GM21619 (cell line): ENCODE measurements around the gene RNF157.
"Not testable (repeated sequence)": the region's sequence is repeated elsewhere in the genome, so short reads cannot be mapped to it uniquely, and the experiment has no call there.

Experiments
- ATAC-seq: cut with Tn5 transposase; IDR thresholded peaks from one replicate; pipeline ENCODE4 v1.9.1; 2021; ENCODE audit not compliant: unreplicated experiment

Gene RNF157

DNA sequence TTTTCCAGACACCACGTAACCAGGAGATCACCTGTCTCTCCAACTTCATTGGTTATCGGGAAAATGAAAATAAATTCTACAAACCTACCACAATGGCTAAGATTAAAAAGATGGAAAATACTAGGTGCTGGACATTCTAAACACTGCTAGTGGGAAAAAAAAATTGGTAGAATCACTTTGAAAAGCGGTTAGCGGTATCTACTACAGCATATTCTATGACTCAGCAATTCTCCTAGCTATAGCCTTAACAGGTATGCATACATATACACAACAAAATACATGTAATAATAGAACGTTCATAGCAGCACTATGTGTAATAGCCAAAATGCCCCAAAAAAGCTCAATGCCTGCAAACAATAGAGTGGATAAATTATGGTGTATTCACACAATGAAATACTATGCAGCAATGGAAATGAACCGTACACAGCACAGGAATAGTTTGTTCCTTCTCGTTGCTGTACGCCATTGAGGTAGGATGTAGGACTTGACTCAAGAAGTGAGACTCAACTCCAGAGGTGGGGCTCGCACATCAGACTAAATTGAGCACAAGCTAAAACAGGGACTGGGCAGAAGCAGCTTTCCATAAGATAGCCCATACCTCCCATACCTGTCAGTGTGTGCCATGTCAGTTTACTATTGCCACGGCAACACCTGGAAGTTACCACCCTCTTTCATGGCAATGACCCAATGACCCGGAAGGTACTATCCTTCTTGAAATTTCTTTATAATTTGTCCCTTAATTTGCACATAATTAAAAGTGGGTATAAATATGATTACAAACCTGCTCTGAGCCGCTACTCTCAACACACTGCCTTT is 44.8 kb downstream of the RNF157 start:
- ATAC-seq = no peak

DNA sequence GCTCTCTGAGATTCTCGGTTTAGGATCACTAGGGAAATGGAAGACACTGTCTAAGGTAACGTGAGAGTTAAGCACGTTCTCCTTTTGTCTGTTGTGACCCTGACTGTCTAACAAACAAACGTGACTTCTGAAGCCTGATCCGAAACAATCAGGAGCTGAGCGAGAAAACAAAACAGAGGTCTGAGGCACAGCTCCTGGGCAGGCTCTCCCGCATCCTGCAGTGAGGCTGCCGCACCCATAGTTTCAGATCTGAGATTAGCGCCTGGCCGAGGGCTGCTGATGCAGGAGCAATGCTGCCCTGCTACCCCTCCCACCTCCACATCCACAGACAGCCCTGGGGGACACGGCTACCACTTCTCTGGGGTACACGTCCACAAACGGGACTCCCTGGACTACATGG is 46.7 kb downstream of the RNF157 start:
- ATAC-seq = no peak

DNA sequence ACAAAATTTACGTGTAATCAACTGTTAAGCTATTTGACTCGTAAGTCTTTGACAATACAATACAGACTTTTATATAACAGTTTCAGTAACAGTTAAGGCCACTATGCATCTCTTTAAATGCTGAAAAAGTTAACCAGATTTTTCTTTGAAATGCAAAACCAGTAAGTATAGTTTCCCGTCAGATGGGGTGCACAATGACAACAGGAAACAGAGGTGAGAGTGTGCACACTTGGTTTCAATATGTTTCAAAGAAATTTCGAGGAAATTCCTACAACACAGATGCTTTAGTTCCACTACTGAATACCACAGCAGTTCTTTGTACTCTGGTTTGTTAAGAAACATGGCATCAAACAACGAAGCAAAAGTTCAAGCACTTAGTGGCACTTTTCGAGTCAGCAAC is 48.4 kb downstream of the RNF157 start:
- ATAC-seq = peak; percentile 68

DNA sequence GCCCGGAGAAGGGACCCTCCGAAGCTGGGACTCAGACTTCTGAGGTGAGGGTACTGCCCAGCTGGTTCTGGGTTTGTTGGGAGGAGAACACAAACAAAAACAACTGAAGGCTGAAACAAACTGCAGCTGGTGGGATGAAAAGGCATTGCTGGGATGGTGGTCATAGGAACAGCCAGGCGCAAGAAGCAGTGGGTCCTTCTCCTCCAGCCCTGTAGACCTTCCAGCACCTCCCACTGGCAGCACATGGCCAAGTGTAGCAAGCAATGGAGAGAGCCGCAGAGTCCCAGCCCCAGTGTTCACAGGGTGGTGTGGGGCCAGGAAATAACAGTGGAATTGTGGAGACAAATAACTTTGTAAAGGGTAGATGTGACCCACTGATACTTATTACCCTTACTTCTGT is 50.6 kb downstream of the RNF157 start:
- ATAC-seq = no peak

DNA sequence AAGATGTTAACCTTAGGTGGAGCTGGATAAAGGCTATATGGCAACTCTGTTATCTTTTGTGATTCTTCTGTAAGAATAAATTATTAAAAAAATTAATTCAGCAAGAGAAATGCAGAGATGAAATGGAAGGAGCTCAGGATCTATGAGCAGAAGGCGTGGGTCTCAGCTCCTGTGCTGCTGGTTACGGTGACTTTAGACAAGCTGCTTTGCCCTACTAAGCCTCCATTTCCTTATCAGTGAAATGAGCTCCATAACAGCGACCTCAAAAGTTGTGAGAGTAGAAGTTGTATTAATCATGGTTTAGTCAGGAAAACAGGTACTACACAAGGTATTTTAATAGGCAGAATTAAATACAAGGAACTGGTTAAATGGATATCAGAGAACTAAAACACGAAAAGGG is 51.0 kb downstream of the RNF157 start:
- ATAC-seq = no peak

DNA sequence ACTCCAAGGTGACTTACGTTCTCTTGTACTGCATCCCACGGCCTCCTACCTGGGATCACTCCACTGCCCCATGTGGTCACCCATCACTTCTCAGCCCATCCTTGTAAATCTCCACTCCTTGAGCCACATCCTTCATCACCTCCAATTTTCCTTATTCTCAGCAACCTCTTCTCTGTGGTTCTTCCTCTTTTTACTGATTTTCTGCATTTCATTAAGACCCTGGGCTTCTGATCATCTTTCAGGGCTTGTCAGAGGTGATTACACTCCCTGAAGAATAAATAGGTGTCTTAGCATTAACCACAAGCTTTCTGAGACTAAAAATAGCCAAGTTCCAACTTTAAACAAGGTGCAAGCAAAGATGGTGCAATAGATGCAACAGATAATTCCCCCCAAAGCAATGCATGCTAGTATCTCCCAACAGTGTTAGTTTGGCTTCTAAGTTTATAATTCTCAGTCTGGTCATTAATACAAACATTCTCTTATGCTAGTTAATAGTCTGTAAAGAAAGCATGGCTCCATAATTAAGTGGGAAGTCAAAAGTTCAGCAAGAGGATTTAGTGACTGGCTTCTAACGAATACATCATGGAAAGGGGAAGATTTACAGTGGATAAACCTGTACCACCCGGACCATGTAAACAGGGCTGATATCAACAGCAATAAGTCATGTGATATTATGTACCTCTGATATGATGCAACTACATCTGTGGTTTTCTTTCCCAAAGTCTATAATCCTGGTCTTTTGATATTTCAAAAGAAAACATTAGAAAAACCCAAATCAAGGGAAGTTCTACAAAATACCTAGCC is 51.9 kb downstream of the RNF157 start:
- no peak for ATAC-seq

DNA sequence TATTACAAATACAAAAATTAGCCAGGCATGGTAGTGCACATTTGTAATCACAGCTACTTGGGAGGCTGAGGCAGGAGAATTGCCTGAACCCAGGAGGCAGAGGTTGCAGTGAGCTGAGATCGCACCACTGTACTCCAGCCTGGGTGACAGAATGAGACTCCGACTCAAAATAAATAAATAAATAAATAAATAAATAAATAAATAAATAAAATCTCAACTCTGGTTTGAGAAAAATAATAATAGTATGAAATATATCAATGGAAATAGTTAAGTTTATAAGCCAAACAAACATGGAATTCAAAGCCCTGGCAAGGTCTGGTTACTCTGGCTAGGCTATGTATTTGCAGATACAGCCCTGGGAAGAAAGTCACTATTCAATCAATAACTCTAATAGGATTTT is 53.5 kb downstream of the RNF157 start:
- ATAC-seq = not testable (repeated sequence)

DNA sequence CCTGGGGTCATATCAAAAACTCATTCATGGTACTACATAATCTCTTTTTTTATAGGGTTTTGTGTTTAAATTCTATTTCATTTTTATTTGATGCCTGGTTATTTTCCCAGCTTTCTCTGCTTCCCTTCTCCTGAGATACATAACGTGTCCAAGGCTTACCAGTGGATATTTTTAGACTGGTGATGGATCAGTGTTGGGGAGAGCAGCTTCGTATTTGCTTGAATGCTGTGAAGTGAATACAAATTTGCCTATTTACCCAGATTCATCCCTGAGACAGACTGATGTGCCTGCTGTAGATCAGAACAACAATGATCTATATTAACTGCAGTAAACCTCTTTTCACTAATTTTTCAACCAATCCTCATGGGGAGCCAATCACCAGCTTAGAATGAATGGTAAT is 56.0 kb downstream of the RNF157 start:
- no peak for ATAC-seq

DNA sequence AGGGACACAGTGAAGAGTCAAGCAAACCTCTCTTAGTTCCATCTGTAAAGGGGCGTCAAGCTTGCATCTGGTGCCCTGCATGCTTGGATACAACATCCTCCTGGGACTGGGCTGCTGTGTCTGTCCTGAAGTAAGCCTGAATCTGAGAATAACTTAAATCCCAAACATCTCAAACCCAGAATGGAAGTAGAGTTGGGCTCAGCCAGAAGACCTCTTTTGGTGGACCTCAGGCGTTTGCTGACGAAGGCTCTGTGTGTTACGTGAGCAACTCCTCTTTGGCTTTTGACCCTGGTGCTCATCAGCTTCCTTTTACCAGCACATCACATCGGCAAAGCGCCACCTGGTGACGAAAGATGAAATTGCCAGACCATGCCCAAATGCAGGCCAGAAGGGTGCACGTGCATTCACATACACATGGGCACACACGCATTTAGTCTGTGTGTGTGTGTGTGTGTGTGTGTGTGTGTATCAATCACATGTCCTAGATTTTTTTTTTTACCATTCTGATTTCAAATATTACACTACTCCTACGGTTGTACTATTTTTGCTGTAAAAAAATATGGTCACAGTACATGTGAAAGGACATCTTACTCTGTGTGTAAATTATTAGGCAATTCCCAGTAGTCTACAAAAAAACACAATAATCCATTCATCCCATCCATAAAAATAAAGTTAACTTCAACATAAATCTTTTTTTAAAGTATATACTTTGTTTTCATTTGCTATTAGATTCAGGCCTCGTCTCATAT is 58.1 kb downstream of the RNF157 start:
- ATAC-seq = peak; percentile 42

DNA sequence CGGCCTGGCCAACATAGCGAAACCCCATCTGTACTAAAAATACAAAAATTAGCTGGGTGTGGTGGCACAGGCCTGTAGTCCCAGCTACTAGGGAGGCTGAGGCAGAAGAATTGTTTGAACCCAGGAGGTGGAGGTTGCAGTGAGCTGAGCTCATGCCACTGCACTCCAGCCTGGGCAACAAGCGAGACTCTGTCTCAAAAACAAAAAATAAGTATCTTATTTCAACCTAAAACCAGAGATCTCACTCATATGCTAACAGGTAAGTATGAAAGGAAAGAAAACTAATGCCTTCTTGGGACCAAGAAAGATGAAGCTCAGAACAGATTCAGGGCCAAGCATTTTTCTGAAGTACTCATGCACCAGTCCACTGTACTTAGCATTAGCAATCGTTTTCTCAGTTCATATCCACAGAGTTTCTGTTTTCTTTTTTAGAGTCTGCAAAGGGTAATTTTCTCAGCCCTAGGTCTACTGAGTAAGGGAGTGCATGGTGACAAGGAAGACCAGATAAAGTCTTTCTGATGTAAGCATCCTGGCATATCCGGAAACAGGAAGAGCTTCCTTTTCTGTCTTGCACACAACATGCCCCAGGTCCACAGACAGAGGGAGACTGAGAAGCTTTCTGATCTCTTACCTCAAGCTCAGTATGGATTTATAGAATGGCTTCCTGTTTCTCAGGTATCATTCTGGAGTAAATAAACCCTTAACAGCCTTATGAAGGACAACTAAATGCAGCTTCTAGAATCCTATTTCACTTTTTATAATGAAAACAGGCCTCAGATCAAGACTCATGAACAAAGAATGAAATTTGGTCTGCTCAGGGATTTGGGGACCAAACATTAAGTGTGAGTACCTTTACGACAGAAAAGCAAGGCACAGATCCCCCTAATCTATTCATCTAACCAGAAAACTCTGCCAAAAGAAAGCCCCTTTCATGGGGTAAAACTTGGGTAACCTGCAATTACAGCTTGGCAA is 60.5 kb downstream of the RNF157 start:
- ATAC-seq = no peak

DNA sequence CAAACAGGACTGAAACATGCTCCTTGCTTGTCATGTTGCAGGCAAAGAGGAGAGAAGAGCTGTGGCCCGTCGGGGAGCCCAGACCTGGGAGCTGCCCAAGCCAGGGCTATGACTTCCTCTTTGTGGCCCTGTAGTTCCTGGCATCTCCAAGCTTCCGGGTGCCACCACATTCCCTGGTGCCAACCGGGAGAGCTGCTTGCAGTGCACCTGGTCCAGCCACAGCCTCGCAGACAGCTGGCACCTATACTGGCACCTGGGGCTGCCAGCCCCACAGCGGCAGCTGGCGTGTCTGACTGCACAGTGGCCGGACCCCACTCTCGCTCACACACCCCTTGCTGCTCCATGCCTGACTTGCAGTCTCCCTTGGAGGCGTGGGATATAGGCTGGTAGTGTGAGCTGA is 62.2 kb downstream of the RNF157 start:
- ATAC-seq = no peak

DNA sequence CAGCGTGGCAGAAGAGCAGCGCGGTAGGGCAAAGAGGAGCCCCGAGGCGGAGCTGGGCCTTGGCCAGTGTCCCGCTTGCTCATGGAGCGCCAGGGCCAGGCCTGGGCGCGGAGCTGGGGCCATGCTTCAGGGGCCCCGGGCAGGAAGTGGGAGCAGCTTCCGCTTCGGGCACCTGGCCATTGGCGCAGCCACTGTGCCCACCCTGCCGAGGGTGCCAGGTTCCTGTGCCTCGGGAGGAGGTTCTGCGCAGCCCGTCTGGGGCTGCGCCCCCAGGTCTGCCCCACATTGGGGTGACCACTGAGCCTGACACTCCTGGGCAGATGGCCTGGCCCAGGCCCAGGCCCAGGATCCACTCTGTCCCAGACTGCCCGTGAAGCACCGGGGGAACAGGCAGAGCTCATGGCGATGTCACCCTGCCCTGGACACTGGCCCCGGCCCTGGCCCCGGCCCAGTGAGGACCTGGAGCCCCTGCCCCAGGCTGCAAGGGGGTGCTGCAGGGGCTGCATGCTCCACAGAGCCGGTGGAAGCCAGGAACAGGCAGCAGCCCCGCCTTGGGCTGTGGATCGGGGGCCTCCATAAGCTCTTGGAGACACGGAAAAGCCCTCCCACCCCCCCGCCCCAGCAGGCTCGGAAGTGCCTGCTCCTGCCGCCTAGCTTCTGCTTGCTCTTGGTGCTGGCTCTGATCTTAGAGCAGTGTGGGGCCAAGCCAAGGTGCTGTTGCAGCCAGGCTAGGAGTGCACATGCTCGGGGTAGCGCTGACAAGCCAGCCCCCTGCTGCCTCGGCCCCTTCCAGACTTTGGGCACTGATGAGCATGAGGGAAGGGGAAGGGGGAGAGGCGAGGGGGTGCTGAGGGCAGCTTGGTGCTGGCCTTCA is 63.4 kb downstream of the RNF157 start:
- no peak for ATAC-seq

DNA sequence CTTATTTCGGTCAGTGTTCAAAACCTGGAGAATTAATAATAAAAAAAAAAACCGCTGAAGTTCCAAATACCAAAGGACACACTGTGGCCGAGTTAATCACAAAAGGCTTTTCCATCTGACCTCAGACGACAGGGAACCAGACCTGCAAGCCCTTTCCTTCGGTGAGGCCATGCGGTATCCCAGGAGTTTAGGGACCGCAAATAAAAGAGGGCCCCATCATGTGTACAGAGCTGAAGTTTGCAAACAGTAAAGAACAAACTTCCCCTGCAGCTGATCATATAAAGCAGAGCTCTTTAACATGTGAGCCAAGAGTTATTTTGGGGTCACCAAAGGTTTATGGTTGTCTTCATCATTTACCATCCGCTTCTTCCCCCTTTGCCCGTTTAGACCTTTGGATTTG is 66.3 kb downstream of the RNF157 start:
- ATAC-seq = no peak

DNA sequence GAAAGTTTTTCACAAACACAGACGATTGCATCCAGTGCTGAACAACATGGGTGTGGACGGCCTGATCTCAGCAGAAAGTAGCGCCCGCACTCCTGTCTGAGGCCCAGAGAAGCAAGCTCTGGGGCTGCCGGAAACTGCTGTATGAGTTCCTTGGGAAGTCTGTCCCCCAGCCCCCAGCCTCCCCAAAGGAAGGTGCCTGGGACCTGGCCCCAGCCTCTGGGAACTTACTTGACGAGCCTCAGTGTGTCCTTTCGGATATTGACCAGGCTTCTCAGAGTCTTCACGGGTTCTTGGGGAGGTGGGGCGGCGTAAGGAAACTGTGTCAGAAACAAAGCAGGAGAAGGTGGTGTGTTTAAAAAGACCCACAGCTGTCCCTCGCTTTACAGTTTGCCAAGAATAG is 66.8 kb downstream of the RNF157 start:
- ATAC-seq = no peak

DNA sequence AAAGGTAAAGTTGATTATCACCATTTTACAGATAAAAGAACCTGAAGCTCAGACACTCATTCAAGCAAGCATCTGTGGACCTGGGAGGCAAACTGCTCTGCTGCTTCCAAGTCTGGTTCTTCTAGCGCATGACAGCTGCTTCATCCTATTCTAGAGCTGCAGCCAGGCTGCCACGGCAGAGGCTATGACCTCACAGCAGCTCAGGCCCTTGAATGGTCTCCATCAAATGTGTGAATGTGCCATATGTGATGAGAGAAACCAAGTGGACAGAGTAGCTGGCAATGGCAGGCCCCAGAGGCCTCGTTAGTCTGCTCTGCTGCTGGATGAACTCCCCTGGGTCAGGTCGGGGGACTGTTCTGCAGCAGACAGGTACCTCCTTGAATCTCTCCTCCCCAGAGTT is 68.6 kb downstream of the RNF157 start:
- ATAC-seq = no peak

DNA sequence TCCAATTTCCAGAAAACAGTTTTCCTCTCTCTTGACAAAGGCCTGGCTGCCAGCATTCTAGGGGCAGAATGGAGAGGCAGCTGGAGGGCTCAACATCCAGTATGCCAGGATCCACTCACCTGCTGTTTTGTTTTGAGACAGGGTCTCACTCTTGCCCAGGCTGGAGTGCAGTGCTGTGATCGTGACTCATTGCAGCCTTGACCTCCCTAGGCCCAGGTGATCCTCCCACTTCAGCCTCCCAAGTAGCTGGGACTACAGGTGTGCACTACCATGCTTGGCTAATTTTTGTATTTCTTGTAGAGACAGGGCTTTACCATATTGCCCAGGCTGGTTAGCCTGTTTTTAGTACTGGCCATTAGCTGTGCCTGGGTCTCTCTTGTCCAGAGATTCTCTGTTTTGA is 70.2 kb downstream of the RNF157 start:
- ATAC-seq = no peak

DNA sequence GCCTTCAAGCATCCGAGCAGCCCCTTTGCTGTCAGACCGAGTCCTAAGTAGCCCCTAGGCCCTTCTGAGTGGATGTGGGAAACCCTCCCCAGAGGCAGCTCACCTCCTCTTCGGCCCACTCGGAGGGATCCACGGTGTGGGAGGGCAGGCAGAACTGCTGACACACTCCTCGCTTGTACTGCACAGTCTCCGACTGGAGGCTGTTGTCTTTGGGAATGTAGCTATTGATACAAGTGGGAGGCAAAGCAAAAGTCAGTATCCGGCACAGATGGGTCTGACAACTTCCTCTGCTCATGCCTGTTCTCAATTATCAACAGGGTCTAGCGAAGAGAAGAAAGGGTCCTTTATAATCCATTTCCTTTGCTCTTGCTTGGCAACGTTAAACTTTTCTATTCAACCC is 73.4 kb downstream of the RNF157 start:
- ATAC-seq = no peak

DNA sequence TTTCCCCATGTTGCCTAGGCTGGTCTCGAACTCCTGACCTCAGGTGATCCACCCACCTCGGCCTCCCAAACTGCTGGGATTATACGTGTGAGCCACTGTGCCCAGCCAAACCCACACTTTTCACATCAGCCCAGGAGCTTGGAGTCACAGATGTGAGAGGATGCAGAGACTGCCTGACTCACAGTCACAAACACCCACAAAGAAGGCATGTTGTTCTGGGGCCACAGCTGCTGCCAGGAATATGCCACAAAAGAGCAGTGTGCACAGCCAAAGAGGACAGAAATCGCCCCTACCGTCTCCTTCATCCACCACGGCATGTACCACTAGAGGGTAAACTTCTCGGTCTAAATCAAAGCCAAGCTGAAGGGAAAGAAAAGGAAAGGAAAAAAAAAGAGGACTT is 74.1 kb downstream of the RNF157 start:
- no peak for ATAC-seq

DNA sequence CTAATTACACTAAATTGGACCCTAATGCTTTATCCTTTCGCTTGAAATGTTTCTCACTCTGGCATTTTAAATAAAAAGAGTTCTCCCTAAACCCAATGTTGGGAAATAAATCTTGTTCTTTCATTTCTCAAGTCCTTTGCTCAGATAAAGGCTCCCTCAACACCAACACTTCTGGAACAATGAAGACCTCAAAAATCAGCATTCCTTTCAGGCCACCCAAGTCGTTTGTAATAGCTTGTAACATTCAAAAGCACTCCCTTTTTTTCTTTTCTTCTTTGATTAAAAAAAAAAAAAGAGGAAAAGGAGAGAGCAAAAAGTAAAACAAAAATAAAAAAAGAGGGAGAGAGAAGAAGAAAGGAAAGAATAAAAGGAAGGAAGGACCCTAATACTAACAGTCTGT is 76.0 kb downstream of the RNF157 start:
- ATAC-seq = no peak

DNA sequence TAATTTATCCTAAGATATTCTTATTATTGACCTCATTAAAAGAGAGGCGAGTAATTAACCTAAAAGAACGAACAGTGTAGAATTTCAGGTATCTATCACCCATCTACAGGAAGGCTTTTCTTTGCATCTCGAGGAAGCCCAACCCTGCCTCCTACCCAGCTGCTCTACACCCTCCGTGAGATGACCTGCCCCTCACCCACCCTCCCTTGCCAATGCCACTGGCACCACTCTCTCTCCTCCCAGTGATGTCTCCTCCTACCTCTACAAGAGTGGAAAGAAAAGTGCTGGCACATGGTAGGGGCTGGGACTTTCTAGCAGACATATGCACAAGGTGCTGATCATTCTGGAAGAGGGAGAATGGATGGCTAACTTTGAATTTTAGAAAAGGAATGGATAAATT is 76.4 kb downstream of the RNF157 start:
- ATAC-seq = no peak
